AG10803 (cell line): Measurements from ENCODE around the gene STK38L.

ENCODE experiments used
- DNase-seq: peaks from one replicate; pipeline ENCODE4 v3.0.0; 2010; ENCODE audit warnings: low read depth
- H3K4me3 ChIP-seq: 2 replicates; pipeline ENCODE4 v1.5.1; 2011; ENCODE audit warnings: mild to moderate bottlenecking, low read length, control low read depth
- CTCF ChIP-seq: conservative IDR thresholded peaks from 2 replicates; pipeline ENCODE4 v1.5.1; 2011; ENCODE audit warnings: mild to moderate bottlenecking, low read length, control low read depth, inconsistent platforms

The STK38L gene

GRCh38 chr12:27334721-27335082 lies 90.6 kb downstream of the STK38L start:
- DNase-seq, result no peak
- no peak overlapping the region for H3K4me3 ChIP-seq
- TF ChIP-seq CTCF, result no peak

- no peak for DNase-seq
- TF ChIP-seq CTCF, result no peak
- no peak overlapping the region for H3K4me3 ChIP-seq
Measured at GRCh38 chr12:27335364-27336281, 91.5 kb downstream of the STK38L start.

GRCh38 chr12:27336282-27336653 lies 92.2 kb downstream of the STK38L start:
- DNase-seq, result no peak
- TF ChIP-seq CTCF, result no peak
- H3K4me3 ChIP-seq, result no peak overlapping the region

- TF ChIP-seq CTCF, result no peak
- no peak overlapping the region for H3K4me3 ChIP-seq
- no peak for DNase-seq
Measured at GRCh38 chr12:27337376-27337775, 93.3 kb downstream of the STK38L start.

GRCh38 chr12:27338473-27338872 lies 94.4 kb downstream of the STK38L start:
- H3K4me3 ChIP-seq, result no peak overlapping the region
- no peak for TF ChIP-seq CTCF
- DNase-seq, result no peak

GRCh38 chr12:27340971-27341370 lies 96.9 kb downstream of the STK38L start:
- TF ChIP-seq CTCF, result no peak
- H3K4me3 ChIP-seq, result no peak overlapping the region
- no peak for DNase-seq

- TF ChIP-seq CTCF, result no peak
- DNase-seq, result no peak
- no peak overlapping the region for H3K4me3 ChIP-seq
Measured at GRCh38 chr12:27342536-27342935, 98.5 kb downstream of the STK38L start.
